SKM-1 treated with dmso at 0.1 percent for 144 hours (cell line): ENCODE measurements around the gene CHAF1B.
"Not testable (repeated sequence)": the region's sequence is repeated elsewhere in the genome, so short reads cannot be mapped to it uniquely, and the experiment has no call there.

Source experiments
- DNase-seq: peaks from one replicate; lab custom pipeline; 2025; ENCODE audit not compliant: unreplicated experiment; lab: John Stamatoyannopoulos, UW

Gene CHAF1B

GRCh38 chr21:36388096-36388495 is 2.9 kb downstream of the CHAF1B start:
- no peak for DNase-seq

DNA sequence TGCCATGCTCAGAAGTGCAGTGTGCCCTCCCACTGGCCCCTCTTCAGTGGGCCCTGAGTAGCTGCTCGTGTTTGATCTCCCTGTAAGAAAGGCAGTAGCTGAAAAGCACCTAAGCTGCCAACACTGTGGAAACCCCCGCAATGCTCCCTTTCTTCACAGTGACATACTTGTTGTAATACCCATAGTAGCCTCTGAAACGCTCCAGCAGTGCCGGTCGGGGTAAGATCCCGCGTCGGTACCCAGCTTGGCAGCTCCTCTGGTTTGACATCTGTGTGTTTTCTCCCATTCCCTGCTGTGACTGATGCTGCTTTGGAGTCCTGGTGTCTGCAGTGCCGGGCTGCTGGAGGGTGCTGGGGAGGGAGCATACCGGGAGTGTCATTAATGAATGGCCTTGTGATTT is 3.6 kb downstream of the CHAF1B start:
- no peak for DNase-seq

DNA sequence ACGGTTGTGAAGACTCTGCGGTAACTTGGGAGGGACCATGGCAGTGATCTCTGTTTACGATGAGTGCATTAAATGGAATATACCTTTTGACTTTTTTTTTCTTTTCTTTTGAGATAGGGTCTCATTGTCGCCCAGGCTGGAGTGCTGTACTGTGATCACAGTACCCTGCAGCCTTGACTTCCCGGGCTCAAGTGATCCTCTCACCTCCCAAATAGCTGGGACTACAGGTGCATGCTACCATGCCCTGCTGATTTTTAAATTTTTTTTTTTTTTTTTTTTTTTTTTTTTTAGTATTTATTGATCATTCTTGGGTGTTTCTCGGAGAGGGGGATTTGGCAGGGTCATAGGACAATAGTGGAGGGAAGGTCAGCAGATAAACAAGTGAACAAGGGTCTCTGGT is 6.5 kb downstream of the CHAF1B start:
- DNase-seq = not testable (repeated sequence)

DNA sequence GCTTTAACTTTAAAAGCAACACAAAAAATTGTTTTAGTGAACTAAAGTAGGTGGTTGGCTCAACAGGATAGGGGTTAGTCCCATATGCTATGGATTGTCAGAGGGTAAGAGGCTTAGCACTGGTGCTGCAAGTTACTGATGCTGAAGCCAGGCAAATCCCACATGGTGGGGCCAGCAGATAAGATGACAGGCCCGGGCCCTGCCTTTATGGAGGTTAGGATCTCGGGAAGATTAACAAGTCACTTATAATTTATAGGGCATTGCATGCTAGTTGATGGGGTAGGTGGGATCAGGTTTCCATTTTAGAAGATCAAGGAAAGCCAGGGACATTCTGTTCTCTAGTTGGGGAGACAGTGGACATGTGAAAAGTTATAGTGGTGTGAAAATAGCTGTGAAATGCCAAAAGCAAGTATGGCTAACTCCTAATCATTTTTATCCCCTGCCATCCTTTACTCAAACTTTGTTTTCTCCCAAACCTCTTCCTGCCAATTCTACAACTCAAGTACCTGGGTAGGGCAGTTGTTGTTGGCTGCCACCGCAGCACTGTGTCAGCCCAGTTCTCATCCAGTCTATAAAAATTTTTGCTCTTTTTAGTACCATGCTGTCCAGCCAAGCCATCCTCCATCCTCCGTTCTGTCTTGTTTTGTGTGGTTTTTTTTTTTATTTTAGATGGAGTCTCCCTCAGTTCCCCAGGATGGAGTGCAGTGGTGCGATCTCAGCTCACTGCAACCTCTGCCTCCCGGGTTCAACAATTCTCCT is 10.3 kb downstream of the CHAF1B start:
- DNase-seq = no peak

DNA sequence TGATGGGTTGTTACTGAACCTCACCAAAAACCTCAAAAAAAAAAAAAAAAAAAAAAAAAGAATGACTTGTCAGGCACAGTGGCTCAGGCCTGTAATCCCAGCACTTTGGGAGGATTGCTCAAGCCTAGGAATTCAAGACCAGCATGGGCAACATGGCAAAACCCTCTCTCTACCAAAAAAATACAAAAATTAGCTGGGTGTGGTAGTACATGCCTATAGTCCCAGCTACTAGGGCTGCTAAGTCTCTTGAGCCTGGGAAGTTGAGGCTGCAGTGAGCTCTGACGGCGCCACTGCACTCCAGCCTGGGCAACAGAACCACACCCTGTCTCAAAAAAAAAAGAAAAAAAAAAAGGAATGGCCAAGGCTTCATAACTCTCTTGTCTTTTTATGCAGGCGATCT is 11.1 kb downstream of the CHAF1B start:
- DNase-seq = no peak

DNA sequence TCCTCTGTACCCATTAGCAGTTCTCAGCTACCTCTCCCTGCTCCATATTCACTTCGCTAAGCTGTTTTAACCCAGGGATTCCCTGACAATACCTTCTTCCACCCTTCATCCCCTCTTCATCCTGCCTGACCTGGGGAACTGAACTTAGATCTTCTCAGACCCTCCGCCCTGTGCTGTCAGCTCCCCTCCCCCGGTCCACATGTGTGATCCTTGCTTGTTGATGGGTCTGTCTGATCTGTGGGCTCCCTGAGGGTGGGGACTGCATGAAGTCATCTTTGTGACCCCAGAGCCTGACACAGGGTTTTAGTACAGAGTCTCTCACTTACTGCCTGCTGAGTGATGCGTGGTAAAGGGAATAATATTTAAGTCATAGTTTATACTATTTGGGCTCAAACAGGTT is 11.8 kb downstream of the CHAF1B start:
- no peak for DNase-seq

DNA sequence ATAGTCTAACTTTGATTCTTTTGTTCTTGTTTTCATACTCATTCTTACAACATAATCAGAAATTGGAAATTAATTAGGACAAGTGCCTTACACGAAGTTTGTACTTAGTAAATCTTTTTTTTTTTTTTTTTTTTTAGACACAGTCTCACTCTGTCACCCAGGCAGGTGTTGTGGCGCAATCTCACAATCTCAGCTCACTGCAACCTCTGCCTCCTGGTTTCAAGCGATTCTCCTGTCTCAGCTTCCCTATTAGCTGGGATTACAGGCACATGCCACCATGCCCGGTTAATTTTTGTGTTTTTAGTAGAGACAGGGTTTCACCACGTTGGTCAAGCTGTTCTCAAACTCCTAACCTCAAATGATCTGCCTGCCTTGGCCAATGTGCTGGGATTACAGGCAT is 12.4 kb downstream of the CHAF1B start:
- DNase-seq = no peak

DNA sequence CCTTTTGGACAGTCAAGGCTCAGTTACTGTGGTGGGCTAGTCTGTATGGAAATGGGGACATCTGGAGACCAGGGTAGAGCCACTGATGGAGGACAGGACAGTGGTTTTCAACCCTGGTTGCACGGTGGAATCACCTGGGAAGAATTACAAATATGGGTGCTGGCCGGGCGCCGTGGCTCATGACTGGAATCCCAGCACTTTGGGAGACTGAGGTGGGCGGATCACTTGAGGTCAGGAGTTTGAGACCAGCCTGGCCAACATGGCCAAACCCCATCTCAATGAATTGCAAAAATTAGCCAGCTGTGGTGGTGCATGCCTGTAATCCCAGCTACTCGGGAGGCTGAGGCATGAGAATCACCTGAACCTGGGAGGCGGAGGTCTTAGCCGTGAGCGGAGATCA is 14.5 kb downstream of the CHAF1B start:
- DNase-seq = not testable (repeated sequence)

GRCh38 chr21:36400719-36401118 is 15.5 kb downstream of the CHAF1B start:
- DNase-seq = no peak

- DNase-seq = no peak
Measured at GRCh38 chr21:36402339-36402738, 17.1 kb downstream of the CHAF1B start.

- DNase-seq = no peak
Measured at GRCh38 chr21:36403713-36404112, 18.5 kb downstream of the CHAF1B start.

DNA sequence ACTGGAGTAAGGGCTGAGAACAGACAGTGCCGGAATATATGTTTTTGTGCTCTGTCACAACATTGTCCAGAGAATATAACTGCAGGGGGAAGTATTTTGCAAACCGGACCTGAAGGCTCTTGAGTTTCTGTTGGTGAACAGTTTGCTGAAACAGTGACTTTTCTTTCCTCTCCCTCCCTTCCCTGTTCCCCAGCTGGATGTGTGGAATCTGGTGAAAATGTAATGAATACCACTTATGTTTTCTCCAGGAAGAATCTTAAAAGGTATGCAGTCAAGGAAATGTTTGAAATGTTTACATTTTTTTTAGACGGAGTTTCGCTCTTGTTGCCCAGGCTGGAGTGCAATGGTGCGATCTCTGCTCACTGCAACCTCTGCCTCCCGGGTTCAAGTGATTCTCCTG is 23.4 kb downstream of the CHAF1B start:
- no peak for DNase-seq

- no peak for DNase-seq
Measured at GRCh38 chr21:36411301-36411700, 26.1 kb downstream of the CHAF1B start.

DNA sequence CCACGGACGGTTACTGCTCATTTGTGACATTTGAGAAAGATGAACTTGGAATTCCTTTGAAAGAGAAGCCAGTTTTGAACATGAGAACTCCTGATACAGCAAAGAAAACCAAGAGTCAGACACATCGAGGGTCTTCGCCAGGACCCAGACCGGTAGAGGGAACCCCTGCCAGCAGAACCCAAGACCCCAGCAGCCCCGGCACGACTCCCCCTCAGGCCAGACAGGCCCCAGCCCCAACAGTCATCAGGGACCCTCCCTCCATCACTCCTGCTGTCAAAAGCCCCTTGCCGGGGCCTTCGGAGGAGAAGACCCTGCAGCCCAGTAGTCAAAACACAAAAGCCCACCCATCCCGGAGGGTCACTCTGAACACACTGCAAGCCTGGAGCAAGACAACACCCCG is 27.7 kb downstream of the CHAF1B start:
- no peak for DNase-seq

DNA sequence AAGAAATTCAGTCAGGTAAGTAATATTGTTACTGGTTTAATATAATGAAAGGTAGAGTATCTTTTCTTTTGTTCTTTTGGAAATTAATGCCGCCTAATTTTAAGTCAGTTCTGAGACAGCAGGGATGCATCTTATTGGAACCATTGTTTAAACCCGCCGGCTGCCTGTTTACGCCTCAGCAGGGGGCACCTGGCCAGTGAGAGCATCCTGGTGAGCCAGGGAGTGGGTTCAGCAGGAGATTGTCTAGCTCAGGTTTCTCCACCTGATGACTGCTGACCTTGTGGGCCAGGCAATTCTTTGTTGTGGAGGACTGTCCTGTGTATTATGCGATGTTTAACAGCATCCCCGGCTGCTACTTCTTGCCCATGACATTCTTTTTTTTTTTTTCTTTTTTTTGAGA is 30.2 kb downstream of the CHAF1B start:
- DNase-seq = no peak

GRCh38 chr21:36419241-36419640 is 34.0 kb downstream of the CHAF1B start:
- DNase-seq = no peak

GRCh38 chr21:36419996-36420395 is 34.8 kb downstream of the CHAF1B start:
- DNase-seq = peak; percentile 69

DNA sequence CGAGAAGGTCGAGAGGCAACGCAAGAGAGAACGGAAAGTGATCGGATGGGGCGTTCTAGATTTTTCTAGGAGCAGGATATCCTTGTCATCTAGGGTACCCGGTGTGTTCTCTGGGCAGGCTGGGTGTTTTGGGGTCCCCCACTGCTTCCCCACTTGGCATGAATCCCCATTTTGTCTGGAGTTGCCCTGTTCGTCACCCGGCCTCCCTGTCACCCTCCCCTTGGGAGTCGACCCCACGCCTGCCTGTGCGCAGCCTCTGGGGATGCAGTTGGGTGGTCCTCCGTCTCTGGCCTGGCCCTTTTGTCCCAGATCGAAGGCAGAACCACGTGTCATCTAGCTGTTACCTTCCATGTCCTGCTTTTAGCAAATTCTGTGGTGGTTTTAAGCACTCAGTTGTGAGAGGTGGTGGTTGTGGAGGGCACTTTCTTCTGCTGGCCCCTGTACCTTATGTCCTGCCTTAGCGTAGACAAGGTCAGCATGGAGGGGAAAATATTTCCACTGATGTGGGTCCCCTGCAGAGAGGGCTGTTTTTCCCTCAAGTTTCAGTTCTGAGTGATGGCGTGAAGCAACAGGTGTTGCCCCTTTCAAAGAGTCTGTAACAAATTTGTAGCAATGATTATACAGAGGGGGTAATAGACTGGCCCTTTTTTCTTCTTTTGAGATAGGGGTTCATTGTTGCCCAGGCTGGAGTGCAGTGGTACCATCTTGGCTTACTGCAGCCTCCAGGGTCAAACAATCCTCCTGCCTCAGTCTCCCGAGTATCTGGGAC is 35.6 kb downstream of the CHAF1B start:
- no peak for DNase-seq

DNA sequence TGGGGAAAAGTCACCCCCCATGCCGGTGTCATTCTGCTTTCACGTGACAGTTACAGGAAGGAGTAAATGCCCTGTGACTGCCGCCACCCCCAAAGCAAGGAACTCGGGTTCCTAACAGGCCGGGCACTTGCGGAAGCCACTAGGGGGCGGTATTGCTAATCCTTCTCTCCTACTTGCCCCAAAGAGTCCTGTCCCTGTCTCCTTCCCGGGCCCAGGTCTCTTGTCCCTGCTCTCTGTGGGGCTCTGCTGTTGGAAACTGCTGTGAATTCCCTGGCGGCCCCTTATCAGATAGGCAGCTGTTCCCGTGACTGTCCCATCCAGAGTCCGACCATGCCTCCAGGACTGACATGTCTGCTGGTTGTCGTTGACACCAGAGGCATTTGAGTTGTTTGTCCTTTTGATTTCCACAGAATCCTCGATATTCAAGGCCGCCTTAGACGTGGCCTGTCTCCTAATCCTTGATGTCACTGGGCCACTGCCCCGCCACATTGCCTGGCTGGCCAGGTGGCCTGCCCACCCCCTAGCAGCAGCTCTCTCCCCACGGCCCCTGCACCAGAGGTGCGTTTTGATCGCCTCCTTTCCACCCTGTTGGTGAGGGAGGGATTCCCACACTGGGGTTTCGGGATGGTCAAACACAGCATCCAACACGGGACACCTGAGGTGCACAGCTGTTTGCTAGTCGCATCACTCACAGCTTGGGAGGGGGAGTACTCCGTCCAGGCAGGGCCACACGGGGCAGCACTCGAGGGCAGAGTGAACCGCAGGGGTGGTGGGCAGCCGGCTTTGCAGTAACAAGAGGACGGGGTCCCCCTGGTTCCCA is 37.3 kb downstream of the CHAF1B start:
- DNase-seq = peak; percentile 33

GRCh38 chr21:36423771-36424433 is 38.7 kb downstream of the CHAF1B start:
- DNase-seq = no peak

GRCh38 chr21:36424592-36424991 is 39.4 kb downstream of the CHAF1B start:
- no peak for DNase-seq
